GM12878 (cell line): ENCODE data around the gene IGSF22.

Experiments used
- CTCF ChIP-seq, 3 experiments: IDR thresholded peaks in 2 of 3; conservative IDR thresholded peaks in 1 of 3; 2 replicates each; pipeline ENCODE4 v1.5.1; 2011; ENCODE audit warnings: low read depth in 3 of 3, low read length in 3 of 3, mild to moderate bottlenecking in 3 of 3, control low read depth in 2 of 3, moderate library complexity in 2 of 3, inconsistent platforms in 1 of 3, mixed read lengths in 1 of 3; ENCODE audit not compliant: control insufficient read depth in 2 of 3, insufficient read depth in 1 of 3; ENCODE audit errors: extremely low read depth in 1 of 3
- RFX5 ChIP-seq: IDR thresholded peaks from 2 replicates; pipeline ENCODE4 v1.6.1; 2011; ENCODE audit warnings: low read depth, low read length, improper control_type of control experiment

GRCh38 chr11:18726040-18726439, at the start of gene IGSF22:
- TF ChIP-seq CTCF (IDR thresholded peaks at IDR 0.05 in 2 of 3, conservative IDR thresholded peaks at IDR 0.05 in 1 of 3; ENCODE audit: control insufficient read depth in 2 of 3, extremely low read depth in 1 of 3, insufficient read depth in 1 of 3, low read depth in 3 of 3, low read length in 3 of 3), result no peak
- no peak for TF ChIP-seq RFX5
